ENCODE measurements around the gene LRP1. TPM values are rescaled to one million over a fixed set of nuclear protein-coding genes. Genes with fewer than 3 reads are reported as not detected.
"Not testable (repeated sequence)": the region's sequence is repeated elsewhere in the genome, so short reads cannot be mapped to it uniquely, and the experiment has no call there.

The LRP1 gene
- total and polyA plus RNA-seq, 2 experiments from 2014 or later: 26.6 to 145 TPM

- TF ChIP-seq NANOG (IDR thresholded peaks at IDR 0.05; ENCODE audit: borderline replicate concordance) (no peak), ZNF114 (CRISPR knock-in tag; IDR thresholded peaks at IDR 0.05) (no peak), EZH2 (IDR thresholded peaks at IDR 0.05; ENCODE audit: low read depth, unreplicated experiment) (no peak), REST (IDR thresholded peaks at IDR 0.05; ENCODE audit: unreplicated experiment) (no peak), POLR2AphosphoS5 (IDR thresholded peaks at IDR 0.05; ENCODE audit: low read depth) (no peak), ETS1 (IDR thresholded peaks at IDR 0.05) (no peak)
Observed at GRCh38 chr12:57119294-57120085, 8.8 kb upstream of the LRP1 start (continued).

GRCh38 chr12:57120718-57121117 is 7.6 kb upstream of the LRP1 start:
- peaks cover 13% of the 10 kb centered on the region for H3K27me3 Mint-ChIP-seq (ENCODE audit: insufficient read depth, low read depth, poor library complexity)
- H3K4me1 ChIP-seq (ENCODE audit: insufficient read depth); H3K4me2 ChIP-seq; H4K20me1 ChIP-seq (replicated peaks; ENCODE audit: insufficient read depth); H3F3A ChIP-seq (replicated peaks; ENCODE audit: low read depth); H3K9me2 ChIP-seq (ENCODE audit: insufficient read depth); H3K4me3 Mint-ChIP-seq; H3K27me3 ChIP-seq (ENCODE audit: insufficient read depth); DNase-seq (ENCODE audit: low spot score); H3K79me2 ChIP-seq (replicated peaks; ENCODE audit: insufficient read depth); H3K36me3 Mint-ChIP-seq (ENCODE audit: low read depth); H3K4me3 ChIP-seq; H3K4me1 Mint-ChIP-seq; ATAC-seq; H3K36me3 ChIP-seq (ENCODE audit: insufficient read depth); H2AFZ ChIP-seq; H3K27ac ChIP-seq (ENCODE audit: low read depth); H3K27ac Mint-ChIP-seq: not testable (repeated sequence)
- H3K9me3 Mint-ChIP-seq: peaks cover 15% of the 10 kb centered on the region; the same call in 2 of the 3 replicates

GRCh38 chr12:57123813-57124212 is 4.5 kb upstream of the LRP1 start:
- H3F3A ChIP-seq (replicated peaks; ENCODE audit: low read depth): peaks cover 6% of the 10 kb centered on the region; the same call in 1 of the 2 replicates
- no peaks in the 10 kb centered on the region for H3K9me2 ChIP-seq (ENCODE audit: insufficient read depth)
- ATAC-seq: no peak
- Mint-ChIP-seq H3K27ac (no peak overlapping the region), H3K4me1 (peaks cover 19% of the 10 kb centered on the region), H3K9me3 (peaks cover 15% of the 10 kb centered on the region; the same call in 2 of the 3 replicates), H3K27me3 (ENCODE audit: insufficient read depth, low read depth, poor library complexity) (peaks cover 23% of the 10 kb centered on the region), H3K36me3 (ENCODE audit: low read depth) (peaks cover 8% of the 10 kb centered on the region), H3K4me3 (no peak overlapping the region)
- no peaks in the 10 kb centered on the region; the same call in none of the 2 replicates for H4K20me1 ChIP-seq (replicated peaks; ENCODE audit: insufficient read depth)
- H3K27me3 ChIP-seq (ENCODE audit: insufficient read depth): no peaks in the 10 kb centered on the region
- H3K27ac ChIP-seq (ENCODE audit: low read depth): no peak overlapping the region
- H2AFZ ChIP-seq: no peak overlapping the region
- peaks cover 11% of the 10 kb centered on the region for H3K4me1 ChIP-seq (ENCODE audit: insufficient read depth)
- no peak overlapping the region for H3K4me3 ChIP-seq
- H3K79me2 ChIP-seq (replicated peaks; ENCODE audit: insufficient read depth): no peaks in the 10 kb centered on the region; the same call in 1 of the 2 replicates
- no peaks in the 10 kb centered on the region for H3K36me3 ChIP-seq (ENCODE audit: insufficient read depth)
- no peak for DNase-seq (ENCODE audit: low spot score)
- H3K4me2 ChIP-seq: no peak overlapping the region
- TF ChIP-seq NANOG (IDR thresholded peaks at IDR 0.05; ENCODE audit: borderline replicate concordance) (no peak), CREB1 (CRISPR knock-in tag; IDR thresholded peaks at IDR 0.05; ENCODE audit: low read depth) (no peak), REST (IDR thresholded peaks at IDR 0.05; ENCODE audit: unreplicated experiment) (no peak), EZH2phosphoT487 (IDR thresholded peaks at IDR 0.05; ENCODE audit: unreplicated experiment) (no peak), STAT1 (IDR thresholded peaks at IDR 0.05; ENCODE audit: unreplicated experiment) (no peak)
